GM10266 (cell line): ENCODE results near the gene WIPF3.

Experiments
- DNase-seq: peaks from one replicate; pipeline ENCODE4 v3.0.0; 2012; ENCODE audit errors: extremely low spot score
- CTCF ChIP-seq: IDR thresholded peaks from 2 replicates; pipeline ENCODE4 v1.5.1; 2012; ENCODE audit warnings: mild to moderate bottlenecking, low read depth; ENCODE audit not compliant: control insufficient read depth, insufficient read depth; ENCODE audit errors: missing control alignments

Gene WIPF3

GRCh38 chr7:29854257-29854938 is 48.1 kb downstream of the WIPF3 start:
- no peak for DNase-seq
- TF ChIP-seq CTCF: no peak

GRCh38 chr7:29857654-29858053 is 51.3 kb downstream of the WIPF3 start:
- no peak for TF ChIP-seq CTCF
- DNase-seq: no peak

GRCh38 chr7:29858191-29858951 is 52.1 kb downstream of the WIPF3 start:
- no peak for TF ChIP-seq CTCF
- no peak for DNase-seq

- DNase-seq: no peak
- TF ChIP-seq CTCF: no peak
These were observed 52.8 kb downstream of the WIPF3 start for GRCh38 chr7:29859104-29859503.

GRCh38 chr7:29859524-29860185 is 53.3 kb downstream of the WIPF3 start:
- no peak for DNase-seq
- no peak for TF ChIP-seq CTCF

GRCh38 chr7:29860186-29860585 is 53.9 kb downstream of the WIPF3 start:
- no peak for TF ChIP-seq CTCF

More at GRCh38 chr7:29860186-29860585, 53.9 kb downstream of the WIPF3 start:
- no peak for DNase-seq
